Fibroblast of peridontal ligament (primary cell): ENCODE data around the gene TXNDC15.
"Not testable (repeated sequence)": the region's sequence is repeated elsewhere in the genome, so short reads cannot be mapped to it uniquely, and the experiment has no call there.

Source experiments
- DNase-seq: peaks from one replicate; pipeline ENCODE4 v3.0.0-alpha.2; 2010; ENCODE audit errors: extremely low read depth

The TXNDC15 gene

DNA sequence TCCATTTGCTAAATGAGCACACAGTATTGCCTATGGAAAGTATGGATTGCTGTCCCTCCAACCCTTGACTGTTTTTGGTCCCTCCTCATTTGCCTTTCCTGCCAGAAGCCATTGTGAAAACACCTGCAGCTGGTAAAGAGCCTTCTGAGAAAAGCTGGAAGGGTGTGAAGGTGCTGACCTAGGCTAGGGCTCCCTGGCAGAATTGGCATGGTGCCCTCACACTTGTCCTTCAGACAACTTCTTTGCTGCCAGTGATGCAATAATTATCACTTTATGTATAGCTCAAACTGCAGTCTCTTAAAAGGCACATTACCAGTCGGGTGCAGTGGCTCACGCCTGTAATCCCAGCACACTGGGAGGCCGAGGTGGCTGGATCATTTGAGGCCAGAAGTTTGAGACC is 4.2 kb downstream of the TXNDC15 start:
- no peak for DNase-seq

DNA sequence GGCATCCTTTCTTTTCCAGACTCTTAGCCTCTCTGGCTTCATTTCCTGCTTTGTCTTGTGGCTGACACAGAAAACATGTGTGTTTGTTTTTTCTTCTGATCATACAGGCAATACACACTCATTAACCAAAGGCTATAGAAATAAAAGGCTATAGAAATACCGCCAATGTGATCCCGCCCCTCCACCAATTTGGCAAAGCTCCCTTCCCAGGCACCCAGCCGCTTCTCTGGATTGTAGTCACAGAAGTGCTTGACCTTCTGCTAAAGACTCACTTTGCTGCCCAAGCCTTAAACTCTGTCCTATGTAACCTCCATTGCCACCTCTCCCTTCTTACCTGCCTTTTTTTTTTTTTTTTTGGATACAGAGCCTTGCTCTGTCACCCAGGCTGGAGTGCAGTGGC is 5.3 kb downstream of the TXNDC15 start:
- no peak for DNase-seq

DNA sequence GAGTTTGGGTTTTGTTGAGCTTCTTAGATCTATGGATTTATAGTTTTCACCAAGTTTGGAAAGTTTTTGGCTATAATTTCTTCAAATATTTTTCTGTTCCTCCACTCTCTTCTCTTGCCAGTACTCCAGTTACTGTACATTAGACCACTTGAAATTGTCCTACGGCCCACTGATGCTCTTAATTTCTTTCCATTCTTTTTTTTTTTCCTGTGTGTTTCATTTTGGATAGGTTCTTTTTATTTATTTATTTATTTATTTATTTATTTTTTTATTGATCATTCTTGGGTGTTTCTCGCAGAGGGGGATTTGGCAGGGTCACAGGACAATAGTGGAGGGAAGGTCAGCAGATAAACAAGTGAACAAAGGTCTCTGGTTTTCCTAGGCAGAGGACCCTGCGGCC is 6.8 kb downstream of the TXNDC15 start:
- not testable (repeated sequence) for DNase-seq

DNA sequence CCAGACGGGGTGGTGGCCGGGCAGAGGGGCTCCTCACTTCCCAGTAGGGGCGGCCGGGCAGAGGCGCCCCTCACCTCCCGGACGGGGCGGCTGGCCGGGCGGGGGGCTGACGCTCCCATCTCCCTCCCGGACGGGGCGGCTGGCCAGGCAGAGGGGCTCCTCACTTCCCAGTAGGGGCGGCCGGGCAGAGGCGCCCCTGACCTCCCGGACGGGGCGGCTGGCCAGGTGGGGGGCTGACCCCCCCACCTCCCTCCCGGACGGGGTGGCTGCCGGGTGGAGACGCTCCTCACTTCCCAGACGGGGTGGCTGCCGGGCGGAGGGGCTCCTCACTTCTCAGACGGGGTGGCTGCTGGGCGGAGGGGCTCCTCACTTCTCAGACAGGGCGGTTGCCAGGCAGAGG is 7.5 kb downstream of the TXNDC15 start:
- DNase-seq, result not testable (repeated sequence)

DNA sequence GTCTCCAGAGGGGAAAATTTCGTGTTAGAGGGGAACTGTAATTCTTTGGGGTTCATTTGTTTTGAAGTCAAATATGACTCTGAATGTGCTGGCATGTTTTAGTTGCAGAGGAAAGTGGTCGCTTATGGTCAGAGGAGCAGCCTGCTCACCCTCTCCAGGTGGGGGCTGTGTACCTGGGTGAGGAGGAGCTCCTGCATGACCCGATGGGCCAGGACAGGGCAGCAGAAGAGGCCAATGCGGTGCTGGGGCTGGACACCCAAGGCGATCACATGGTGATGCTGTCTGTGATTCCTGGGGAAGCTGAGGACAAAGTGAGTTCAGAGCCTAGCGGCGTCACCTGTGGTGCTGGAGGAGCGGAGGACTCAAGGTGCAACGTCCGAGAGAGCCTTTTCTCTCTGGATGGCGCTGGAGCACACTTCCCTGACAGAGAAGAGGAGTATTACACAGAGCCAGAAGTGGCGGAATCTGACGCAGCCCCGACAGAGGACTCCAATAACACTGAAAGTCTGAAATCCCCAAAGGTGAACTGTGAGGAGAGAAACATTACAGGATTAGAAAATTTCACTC is 13.5 kb downstream of the TXNDC15 start:
- DNase-seq, result no peak

DNA sequence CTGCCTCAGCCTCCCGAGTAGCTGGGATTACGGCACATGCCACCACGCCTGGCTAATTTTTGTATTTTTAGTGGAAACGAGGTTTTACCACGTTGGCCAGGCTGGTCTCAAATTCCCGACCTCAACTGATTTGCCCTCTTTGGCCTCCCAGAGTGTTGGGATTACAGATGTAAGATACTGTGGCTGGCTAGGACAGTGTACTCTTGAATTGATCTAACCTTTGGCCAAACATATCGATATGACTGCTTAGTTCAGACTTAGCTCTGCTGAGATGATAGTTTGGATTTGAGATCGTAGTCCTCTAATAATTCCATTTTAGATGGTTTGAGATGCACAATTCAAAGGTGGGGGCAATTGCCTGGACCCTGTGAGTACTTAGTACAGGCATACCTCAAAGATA is 15.2 kb downstream of the TXNDC15 start:
- DNase-seq, result no peak

DNA sequence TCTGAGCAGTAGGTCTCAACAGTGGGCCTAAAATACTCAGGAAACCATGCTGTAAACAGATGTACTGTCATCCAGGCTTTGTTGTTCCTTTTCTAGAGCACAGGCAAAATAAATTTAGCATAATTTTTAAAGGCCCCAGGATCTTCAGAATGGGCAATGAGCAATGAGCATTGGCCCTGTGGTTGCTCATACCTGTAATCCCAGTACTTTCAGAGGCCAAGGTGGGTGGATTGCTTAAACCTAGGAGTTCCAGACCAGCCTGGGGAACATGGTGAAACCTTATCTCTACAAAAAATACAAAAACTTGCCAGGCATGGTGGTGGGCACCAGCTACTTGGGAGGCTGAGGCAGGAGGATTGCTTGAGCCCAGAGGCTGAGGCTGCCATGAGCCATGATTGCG is 17.3 kb downstream of the TXNDC15 start:
- DNase-seq, result no peak

DNA sequence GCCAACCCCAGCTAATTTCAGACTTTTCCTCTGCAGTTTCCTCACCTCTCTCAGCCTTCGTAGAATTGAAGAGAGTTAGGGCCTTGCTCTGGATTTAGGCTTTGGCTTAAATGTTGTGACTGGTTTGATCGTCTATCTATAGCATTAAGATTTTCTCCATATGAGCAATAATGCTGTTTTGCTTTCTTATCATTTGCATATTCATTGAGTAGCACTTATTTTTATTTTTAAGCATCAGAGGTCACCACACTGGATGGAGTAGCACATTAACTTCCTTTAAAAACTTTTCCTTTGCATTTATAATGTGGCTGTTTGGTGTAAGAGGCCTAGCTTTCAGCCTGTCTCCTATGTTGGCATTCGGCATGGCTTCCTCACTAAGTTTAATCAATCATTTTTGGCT is 18.1 kb downstream of the TXNDC15 start:
- DNase-seq, result no peak

DNA sequence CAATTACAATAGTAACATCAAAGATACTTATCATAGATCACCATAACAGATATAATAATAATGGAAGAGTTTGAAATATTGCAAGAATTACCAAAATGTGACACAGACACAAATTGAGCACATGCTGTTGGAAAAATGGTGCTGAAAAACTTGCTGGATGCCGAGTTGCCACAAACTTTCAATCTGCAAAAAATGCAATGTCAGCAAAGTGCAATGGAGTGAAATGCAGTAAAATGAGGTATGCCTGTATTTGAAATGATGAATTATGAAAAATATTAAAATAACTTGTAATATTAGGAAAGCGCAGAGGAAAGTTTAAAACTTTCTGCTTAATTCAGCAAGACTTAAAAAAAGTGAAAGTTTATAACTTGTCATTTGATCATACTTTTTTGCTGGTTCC is 18.8 kb downstream of the TXNDC15 start:
- no peak for DNase-seq

DNA sequence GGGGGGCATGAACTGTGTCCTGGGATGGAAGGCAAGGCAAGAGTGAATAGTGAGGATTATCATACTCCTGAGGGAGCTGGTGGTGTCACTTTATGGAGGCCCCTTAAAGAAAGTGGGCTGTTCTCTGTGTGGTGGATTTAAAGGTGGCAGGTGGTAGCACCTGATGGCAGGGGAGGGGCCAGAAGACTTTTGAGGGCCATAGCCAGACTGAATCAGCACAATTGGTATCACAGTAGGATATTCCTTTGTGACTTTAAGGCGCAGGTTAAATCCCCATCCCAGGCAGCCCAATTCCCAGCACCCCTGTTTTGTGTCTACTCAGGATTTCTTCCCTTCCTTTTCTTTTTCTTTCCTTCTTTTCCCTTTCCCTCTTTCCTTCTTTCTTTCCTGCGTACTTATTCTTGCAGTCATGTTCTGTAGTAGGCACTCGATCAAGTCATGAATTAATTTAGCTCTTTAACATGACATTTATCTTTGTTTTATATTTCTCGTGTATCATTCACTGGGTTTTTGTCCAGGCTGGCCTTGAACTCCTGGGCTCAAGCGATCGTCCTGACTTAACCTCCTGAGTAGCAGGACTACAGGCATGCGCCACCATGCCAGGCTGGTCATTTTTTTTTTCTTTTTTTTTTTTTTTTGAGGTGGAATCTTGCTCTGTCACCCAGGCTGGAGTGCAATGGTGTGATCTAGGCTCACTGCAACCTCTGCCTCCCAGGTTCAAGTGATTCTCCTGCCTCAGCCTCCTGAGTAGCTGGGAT is 19.8 kb downstream of the TXNDC15 start:
- no peak for DNase-seq

DNA sequence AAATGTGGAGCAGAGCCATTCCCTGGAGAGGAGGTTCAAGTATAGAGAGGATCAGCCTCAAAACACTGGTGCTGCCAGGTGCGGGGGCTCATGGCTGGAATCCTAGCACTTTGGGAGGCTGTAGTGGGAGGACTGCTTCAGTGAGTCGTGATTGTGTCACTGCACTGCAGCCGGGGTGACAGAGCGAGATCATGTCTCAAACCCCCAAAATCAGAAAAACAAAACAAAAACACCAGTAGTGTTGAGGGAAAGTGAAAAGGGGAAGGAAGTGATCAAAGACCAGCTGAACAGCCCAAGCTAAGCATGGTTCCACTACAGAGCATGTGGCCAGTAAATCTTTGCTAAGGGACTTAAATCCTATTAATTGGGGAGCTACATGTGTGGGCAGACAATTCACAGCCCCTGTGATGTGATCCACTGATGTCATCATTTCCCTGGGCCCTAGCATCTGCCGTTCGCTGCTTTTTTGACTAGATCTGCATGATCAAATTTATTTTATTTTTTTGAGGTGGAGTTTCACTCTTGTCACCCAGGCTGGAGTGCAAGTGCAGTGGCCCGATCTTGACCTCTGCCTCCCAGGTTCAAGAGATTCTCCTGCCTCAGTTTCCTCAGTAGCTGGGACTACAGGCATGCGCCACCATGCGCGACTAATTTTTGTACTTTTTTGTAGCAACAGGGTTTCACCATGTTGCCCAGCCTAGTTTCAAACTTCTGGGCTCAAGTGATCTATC is 28.1 kb downstream of the TXNDC15 start:
- DNase-seq, result no peak

DNA sequence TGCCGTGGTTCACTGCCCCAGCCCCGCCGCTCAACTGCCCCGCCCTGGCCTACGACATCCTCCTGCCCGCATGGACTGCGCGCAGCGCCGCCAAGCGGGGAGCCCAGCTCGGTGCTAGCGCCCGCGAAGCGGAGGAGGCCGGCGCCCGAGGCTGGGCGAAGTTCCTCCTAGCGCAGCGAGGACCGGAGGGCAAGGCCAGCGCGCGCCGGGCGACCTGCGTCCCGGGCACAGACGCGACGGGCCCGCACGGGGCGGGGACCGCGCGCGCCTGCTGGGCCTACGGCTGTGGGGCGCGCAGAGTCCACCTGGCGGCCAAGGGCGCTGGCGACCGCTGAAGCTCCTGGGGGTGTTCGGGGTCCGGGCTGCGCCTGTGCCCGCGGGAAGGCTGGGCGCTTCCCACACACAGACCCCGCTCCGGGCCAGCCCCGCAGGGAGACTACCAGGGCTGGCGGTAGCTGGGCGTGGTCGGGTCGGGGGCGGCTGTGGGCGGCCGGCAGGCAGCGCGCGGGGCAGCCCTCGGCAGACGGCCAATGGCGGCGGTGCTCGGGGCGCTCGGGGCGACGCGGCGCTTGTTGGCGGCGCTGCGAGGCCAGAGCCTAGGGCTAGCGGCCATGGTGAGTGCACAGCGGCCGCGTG is 30.6 kb downstream of the TXNDC15 start, which contains the start of gene PCBD2:
Gene PCBD2 (plus strand): TSS at position 522 of the 636 bp plus-strand sequence. CDS start 9 bp downstream, at position 531.
- DNase-seq, result peak; percentile 78

DNA sequence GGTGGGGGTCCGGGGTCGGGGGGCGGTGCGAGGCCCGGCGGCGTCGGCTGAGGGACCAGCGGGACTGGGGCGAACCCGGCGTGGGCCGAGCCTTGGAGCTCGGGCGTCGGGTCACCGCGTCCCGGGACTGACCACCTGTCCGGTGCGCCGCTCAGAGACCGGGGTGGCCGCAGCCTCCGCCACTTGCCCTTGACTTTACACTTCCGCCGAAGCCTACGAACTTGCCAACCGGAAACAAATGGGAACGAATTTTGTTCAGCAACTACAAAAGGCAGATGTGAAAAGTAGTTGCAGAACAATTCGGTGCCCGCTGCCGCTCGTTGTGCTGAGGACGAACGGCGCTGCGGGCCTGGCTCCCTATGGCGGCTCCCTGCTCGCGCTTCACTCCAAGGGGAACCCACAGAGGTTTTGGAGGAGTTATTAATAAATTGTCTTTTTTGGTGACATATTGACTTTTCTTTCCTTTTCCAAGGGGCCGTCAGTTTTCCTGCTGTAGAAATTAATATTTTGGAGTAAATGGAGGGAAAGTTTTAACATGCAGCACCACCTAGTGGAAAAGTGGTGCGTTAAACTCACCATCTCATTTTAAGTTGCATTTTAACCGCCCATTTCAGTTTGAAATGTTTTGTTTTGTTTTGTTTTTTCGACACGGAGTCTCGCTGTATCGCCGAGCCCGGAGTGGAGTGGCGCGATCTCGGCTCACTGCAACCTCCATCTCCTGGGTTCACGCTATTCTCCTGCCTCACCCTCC is 31.2 kb downstream of the TXNDC15 start:
- peak; percentile 83 for DNase-seq

DNA sequence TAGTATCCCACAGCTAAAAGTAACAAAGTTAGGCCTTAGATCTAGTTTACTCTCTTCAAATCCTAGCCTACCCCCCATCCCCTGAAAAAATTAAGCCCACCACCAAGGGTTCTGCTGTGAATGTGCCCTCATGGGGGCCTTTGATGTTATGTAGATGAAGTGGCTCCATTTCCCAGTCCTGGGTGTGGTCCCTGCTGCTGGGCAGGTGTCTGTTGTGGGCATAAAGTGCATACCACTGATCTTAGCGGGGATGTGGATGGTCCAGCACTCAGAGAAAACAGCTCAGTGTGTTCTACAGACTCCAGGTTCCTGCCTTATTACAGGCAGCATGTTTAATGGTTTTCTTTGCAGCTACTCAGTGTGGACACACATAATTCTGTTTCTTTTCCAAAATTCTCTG is 32.6 kb downstream of the TXNDC15 start:
- no peak for DNase-seq

DNA sequence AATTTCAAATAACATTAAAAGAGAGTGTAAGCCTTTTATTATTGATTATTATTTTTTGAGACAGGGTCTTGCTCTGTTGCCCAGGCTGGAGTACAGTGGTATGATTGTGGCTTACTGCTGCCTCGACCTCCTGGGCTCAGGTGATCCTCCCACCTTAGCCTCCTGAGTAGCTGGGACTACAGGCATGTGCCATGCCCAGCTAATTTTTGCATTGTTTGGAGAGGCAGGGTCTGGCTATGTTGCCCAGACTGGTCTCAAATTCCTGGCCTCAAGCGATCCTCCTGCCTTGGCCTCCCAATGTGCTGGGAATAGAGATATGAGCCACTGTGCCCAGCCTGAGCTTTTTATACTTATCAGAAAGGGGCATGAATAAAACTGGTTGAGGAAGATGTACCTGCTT is 36.6 kb downstream of the TXNDC15 start:
- DNase-seq, result not testable (repeated sequence)

DNA sequence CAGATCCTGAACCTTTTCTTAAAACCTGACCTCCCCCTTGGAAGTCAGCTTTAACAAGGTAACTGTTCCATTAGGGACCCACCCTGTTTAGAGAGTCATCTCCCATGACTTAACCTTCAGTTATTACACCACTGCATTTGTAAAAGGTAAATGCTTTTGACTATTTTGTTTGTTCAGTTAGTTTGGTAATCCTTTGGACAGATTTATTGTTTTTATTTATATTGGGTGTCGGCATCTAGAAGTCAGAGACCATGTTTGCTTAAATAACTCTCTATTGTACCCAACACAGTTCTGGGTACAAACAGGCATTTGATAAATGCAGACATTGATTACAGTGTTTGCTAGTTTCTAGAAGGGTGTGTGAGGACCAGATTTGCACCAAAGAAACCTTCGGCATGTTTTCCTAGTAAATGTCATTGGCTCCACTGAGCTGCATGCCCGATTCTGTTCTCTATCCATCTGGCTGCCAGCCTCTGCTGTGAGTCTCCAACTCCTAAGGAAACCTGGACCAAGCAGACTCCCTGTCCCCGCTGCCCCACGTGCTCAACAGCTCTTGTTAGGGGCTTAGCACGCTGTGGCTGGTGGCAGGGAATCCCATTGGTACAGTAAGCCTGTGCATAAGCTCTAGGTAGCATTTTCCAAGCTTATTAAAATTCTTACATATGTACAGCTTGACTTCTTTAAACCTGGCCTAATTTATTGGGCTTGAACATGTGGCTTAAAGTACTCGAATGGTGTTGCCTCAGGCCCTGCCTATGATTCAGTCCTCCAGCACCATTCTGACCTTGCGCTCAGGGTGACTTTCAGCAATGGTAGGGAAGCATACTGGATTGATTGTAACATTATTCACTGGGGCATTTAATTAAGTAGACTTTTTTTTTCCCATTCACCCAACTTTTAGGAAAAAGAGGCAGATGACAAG is 37.4 kb downstream of the TXNDC15 start:
- DNase-seq, result no peak

DNA sequence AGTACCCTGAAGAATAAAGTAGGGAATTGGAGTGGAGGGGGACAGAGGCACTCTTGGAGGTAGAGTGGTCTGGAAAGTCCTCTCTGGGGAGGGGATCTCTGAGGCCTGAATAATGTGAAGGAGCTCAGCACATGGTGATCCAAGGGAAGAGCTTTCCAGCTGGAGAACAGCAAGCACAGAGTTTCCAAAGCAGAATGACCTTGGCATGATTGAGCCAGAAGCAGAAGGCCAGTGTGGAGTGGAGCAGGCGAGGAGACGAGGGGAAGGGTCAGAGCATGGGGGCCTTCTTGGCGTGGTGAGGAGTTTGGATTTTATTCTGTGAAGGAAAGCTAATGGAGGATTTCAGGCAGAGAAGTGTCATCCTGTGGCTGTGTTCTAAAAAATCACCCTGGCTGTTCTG is 39.1 kb downstream of the TXNDC15 start:
- DNase-seq, result no peak

DNA sequence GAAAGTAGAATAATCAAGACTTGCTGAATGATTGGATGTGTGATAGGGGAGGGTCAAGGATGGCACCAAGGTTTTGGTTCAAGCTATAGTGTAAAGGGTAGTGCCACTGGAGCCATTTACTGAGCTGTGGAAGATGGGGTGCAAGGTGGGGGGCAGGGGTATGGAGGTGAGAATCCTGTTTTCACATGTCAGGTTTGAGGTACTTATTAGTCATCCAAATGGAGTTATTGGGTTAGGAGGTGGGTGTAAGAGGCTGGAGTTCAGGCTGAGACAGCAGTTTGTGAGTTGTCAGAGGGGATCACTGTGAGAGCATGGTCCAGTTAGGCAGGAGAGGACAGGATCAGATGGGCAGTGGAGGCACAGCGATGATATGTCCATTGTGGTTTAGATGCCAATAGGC is 39.6 kb downstream of the TXNDC15 start:
- no peak for DNase-seq

DNA sequence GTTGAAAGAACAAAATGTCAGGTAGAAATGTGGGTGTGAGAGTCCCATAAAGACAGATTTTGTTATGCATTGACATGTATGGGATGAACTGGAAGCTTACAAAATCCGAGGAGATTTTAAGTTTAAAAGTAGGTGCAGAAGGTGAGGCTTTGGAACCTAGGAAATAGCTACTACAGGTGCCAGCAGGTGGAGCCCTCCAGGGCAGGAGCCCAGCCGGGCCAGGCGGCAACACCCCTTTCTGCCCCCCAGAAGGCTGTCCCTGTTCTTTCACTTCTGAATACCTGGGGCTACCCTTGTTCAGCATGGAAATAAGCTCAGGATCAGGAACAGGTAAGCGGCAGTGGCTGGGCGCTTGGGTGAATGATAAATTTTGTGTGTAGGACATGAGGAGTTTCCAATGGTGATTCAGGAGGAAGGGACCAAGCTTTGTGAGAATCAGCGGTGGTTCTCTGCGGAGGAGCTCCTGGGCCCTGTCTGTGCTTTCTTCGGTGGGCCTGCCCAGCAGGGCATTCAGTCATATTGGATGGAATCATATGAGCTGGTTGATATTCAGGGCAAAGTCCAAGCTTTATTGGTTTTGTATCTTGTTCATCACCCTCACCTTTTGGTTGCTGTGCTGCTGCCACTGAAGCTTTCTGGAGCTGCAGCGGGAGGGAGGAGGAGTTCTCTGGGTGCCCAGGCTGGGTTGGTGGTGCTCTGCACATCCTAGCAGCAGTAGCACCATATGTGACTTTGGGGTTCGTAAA is 43.1 kb downstream of the TXNDC15 start:
- no peak for DNase-seq

DNA sequence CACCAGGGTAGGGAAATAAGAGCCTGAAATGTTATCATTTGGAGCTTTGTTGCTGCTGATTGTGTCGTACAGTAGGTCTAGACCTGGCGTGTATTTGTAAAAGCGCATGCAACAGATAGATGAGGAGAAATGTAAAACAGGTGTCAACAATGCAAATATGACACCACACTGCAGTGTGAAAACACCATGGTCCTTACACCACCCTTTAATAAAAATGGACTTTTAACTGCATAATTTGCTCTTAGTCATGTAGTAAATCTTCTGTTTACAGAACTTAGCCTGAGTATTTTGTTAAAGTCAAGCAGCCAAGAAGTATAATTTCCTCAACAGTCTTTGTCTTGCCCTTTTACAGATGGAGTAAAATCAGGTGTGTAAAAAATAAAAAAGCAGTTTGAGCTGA is 44.7 kb downstream of the TXNDC15 start:
- peak; percentile 4 for DNase-seq
